Measurements from ENCODE around the gene S100A6.

- TF ChIP-seq ZNF512 (CRISPR knock-in tag; IDR thresholded peaks at IDR 0.05; ENCODE audit: borderline replicate concordance) (no peak), NR2C2 (CRISPR knock-in tag; IDR thresholded peaks at IDR 0.05) (no peak), TCF7 (CRISPR knock-in tag; IDR thresholded peaks at IDR 0.05; ENCODE audit: low read depth) (no peak), CTCF (IDR thresholded peaks at IDR 0.05) (no peak), E2F4 (CRISPR knock-in tag; IDR thresholded peaks at IDR 0.05; ENCODE audit: borderline replicate concordance, low read depth) (no peak), ZNF232 (CRISPR knock-in tag; IDR thresholded peaks at IDR 0.05) (no peak), SP1 (CRISPR knock-in tag; conservative IDR thresholded peaks at IDR 0.05) (no peak), ZBTB43 (CRISPR knock-in tag; IDR thresholded peaks at IDR 0.05) (no peak), NR3C1 (CRISPR knock-in tag; conservative IDR thresholded peaks at IDR 0.05; ENCODE audit: low read depth) (no peak), TEAD4 (CRISPR knock-in tag; IDR thresholded peaks at IDR 0.05) (no peak), JUN (CRISPR knock-in tag; IDR thresholded peaks at IDR 0.05) (no peak)
These were observed 45.3 kb downstream of the S100A6 start for GRCh38 chr1:153490272-153491051.
